ENCODE measurements around the gene JMJD8.

Gene JMJD8
- 25.8 to 33.3 (median 32.2) reads per million in 3 donors for total RNA-seq

- Histone ChIP-seq H3K36me3 (ENCODE audit: control insufficient read depth, insufficient read depth, low read length) (peaks cover 20% of the 10 kb centered on the region), H3K27me3 (replicated peaks; ENCODE audit: control insufficient read depth, insufficient read depth, low read length, poor library complexity, severe bottlenecking) (no peaks in the 10 kb centered on the region), H3K9me3 (ENCODE audit: control insufficient read depth, low read length) (no peaks in the 10 kb centered on the region), H3K4me3 (ENCODE audit: insufficient read depth, low read depth, low read length, poor library complexity, severe bottlenecking) (peak within 1 kb of the TSS; percentile 52), H3K27ac (ENCODE audit: insufficient read depth, low read length, poor library complexity, severe bottlenecking) (peak within 1 kb of the TSS; percentile 75), H3K4me1 (ENCODE audit: control insufficient read depth, insufficient read depth, low read length, poor library complexity, severe bottlenecking) (peaks cover 40% of the 10 kb centered on the region)
- DNase-seq, result peak; percentile 93 to 98 (median 96)
Measured at GRCh38 chr16:684071-684794, at the start of gene JMJD8. TSS of gene JMJD8 (minus strand) at chr16:684334. CDS start at chr16:684319, 15 bp downstream.

- no peak for DNase-seq
- no peaks in the 10 kb centered on the region for H3K9me3 ChIP-seq (ENCODE audit: control insufficient read depth, low read length)
- no peak overlapping the region for H3K27ac ChIP-seq (ENCODE audit: insufficient read depth, low read length, poor library complexity, severe bottlenecking)
- H3K36me3 ChIP-seq (ENCODE audit: control insufficient read depth, insufficient read depth, low read length), result peaks cover 44% of the 10 kb centered on the region
- no peaks in the 10 kb centered on the region for H3K27me3 ChIP-seq (replicated peaks; ENCODE audit: control insufficient read depth, insufficient read depth, low read length, poor library complexity, severe bottlenecking)
- H3K4me1 ChIP-seq (ENCODE audit: control insufficient read depth, insufficient read depth, low read length, poor library complexity, severe bottlenecking), result no peaks in the 10 kb centered on the region
- no peak overlapping the region for H3K4me3 ChIP-seq (ENCODE audit: insufficient read depth, low read depth, low read length, poor library complexity, severe bottlenecking)
Measured at GRCh38 chr16:733382-734207, 49.5 kb upstream of the JMJD8 start.

GRCh38 chr16:732936-733335 lies 48.8 kb upstream of the JMJD8 start:
- no peak for DNase-seq

GRCh38 chr16:732332-732731 lies 48.2 kb upstream of the JMJD8 start:
- DNase-seq, result no peak
- no peaks in the 10 kb centered on the region for H3K9me3 ChIP-seq (ENCODE audit: control insufficient read depth, low read length)
- peaks cover 41% of the 10 kb centered on the region for H3K36me3 ChIP-seq (ENCODE audit: control insufficient read depth, insufficient read depth, low read length)
- H3K27ac ChIP-seq (ENCODE audit: insufficient read depth, low read length, poor library complexity, severe bottlenecking), result no peak overlapping the region
- no peak overlapping the region for H3K4me3 ChIP-seq (ENCODE audit: insufficient read depth, low read depth, low read length, poor library complexity, severe bottlenecking)
- H3K4me1 ChIP-seq (ENCODE audit: control insufficient read depth, insufficient read depth, low read length, poor library complexity, severe bottlenecking), result peaks cover 8% of the 10 kb centered on the region
- H3K27me3 ChIP-seq (replicated peaks; ENCODE audit: control insufficient read depth, insufficient read depth, low read length, poor library complexity, severe bottlenecking), result no peaks in the 10 kb centered on the region

More at GRCh38 chr16:732936-733335, 48.8 kb upstream of the JMJD8 start:
- H3K36me3 ChIP-seq (ENCODE audit: control insufficient read depth, insufficient read depth, low read length), result peaks cover 44% of the 10 kb centered on the region
- H3K4me3 ChIP-seq (ENCODE audit: insufficient read depth, low read depth, low read length, poor library complexity, severe bottlenecking), result no peak overlapping the region
- peaks cover 3% of the 10 kb centered on the region for H3K4me1 ChIP-seq (ENCODE audit: control insufficient read depth, insufficient read depth, low read length, poor library complexity, severe bottlenecking)
- no peaks in the 10 kb centered on the region for H3K9me3 ChIP-seq (ENCODE audit: control insufficient read depth, low read length)
- H3K27me3 ChIP-seq (replicated peaks; ENCODE audit: control insufficient read depth, insufficient read depth, low read length, poor library complexity, severe bottlenecking), result no peaks in the 10 kb centered on the region
- no peak overlapping the region for H3K27ac ChIP-seq (ENCODE audit: insufficient read depth, low read length, poor library complexity, severe bottlenecking)

- Histone ChIP-seq H3K36me3 (ENCODE audit: control insufficient read depth, insufficient read depth, low read length) (peaks cover 27% of the 10 kb centered on the region), H3K4me3 (ENCODE audit: insufficient read depth, low read depth, low read length, poor library complexity, severe bottlenecking) (no peak overlapping the region), H3K4me1 (ENCODE audit: control insufficient read depth, insufficient read depth, low read length, poor library complexity, severe bottlenecking) (peaks cover 17% of the 10 kb centered on the region)
Measured at GRCh38 chr16:730666-731509, 46.8 kb upstream of the JMJD8 start.

DNA sequence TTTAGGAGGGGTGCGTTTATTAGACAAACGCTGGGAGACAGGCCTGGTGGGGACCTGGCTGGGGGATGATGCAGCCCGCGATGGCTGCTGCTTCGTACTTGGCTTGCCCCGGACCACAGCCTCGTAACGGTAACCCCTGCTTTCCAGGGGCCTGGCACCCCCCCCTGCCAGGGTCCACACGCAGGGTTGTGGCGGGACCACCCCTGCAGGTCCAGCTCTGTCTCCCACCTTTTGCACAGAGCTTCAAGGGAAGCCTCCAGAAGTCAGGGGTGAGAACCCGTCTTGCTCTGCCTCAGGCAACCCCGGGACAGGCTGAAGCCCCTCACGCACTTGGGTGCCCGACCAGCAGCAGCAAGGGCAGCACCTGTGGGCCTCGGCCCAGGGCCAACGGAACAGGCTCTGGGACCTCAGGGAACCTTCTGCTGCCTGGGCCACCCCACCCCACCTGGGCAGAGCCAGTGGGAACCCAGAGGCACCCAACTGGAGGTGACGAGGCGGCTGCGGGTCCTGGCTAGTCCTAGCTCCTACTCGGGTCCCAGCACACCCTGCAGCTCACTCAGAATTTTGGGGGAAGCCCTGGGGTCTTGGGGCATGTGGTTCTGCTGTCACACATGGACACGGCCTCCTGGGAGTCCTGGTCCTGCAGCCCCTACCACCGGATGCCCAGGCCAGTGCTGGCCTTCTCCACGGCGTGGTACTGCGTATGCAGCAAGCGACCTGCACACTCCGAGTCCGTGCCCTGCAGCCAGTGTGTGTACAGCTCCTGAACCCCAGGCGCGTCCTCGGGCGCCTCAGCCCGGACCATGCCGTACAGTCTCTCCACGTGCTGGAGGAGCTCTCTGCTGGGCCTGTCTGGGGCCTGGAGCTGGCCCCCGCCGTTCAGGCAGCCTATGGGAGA lies 45.9 kb upstream of the JMJD8 start:
- Histone ChIP-seq H3K27ac (ENCODE audit: insufficient read depth, low read length, poor library complexity, severe bottlenecking) (no peak overlapping the region), H3K27me3 (replicated peaks; ENCODE audit: control insufficient read depth, insufficient read depth, low read length, poor library complexity, severe bottlenecking) (no peaks in the 10 kb centered on the region), H3K9me3 (ENCODE audit: control insufficient read depth, low read length) (no peaks in the 10 kb centered on the region), H3K4me1 (ENCODE audit: control insufficient read depth, insufficient read depth, low read length, poor library complexity, severe bottlenecking) (peaks cover 17% of the 10 kb centered on the region), H3K36me3 (ENCODE audit: control insufficient read depth, insufficient read depth, low read length) (peaks cover 22% of the 10 kb centered on the region), H3K4me3 (ENCODE audit: insufficient read depth, low read depth, low read length, poor library complexity, severe bottlenecking) (no peak overlapping the region)
- DNase-seq, result no peak

More at GRCh38 chr16:730666-731509, 46.8 kb upstream of the JMJD8 start:
- H3K27ac ChIP-seq (ENCODE audit: insufficient read depth, low read length, poor library complexity, severe bottlenecking), result no peak overlapping the region
- H3K9me3 ChIP-seq (ENCODE audit: control insufficient read depth, low read length), result no peaks in the 10 kb centered on the region
- H3K27me3 ChIP-seq (replicated peaks; ENCODE audit: control insufficient read depth, insufficient read depth, low read length, poor library complexity, severe bottlenecking), result no peaks in the 10 kb centered on the region
- DNase-seq, result no peak

GRCh38 chr16:728890-729744 lies 45.0 kb upstream of the JMJD8 start:
- no peak overlapping the region for H3K27ac ChIP-seq (ENCODE audit: insufficient read depth, low read length, poor library complexity, severe bottlenecking)
- H3K27me3 ChIP-seq (replicated peaks; ENCODE audit: control insufficient read depth, insufficient read depth, low read length, poor library complexity, severe bottlenecking), result no peaks in the 10 kb centered on the region
- H3K4me1 ChIP-seq (ENCODE audit: control insufficient read depth, insufficient read depth, low read length, poor library complexity, severe bottlenecking), result peaks cover 17% of the 10 kb centered on the region
- no peak overlapping the region for H3K4me3 ChIP-seq (ENCODE audit: insufficient read depth, low read depth, low read length, poor library complexity, severe bottlenecking)
- H3K36me3 ChIP-seq (ENCODE audit: control insufficient read depth, insufficient read depth, low read length), result peaks cover 14% of the 10 kb centered on the region
- H3K9me3 ChIP-seq (ENCODE audit: control insufficient read depth, low read length), result no peaks in the 10 kb centered on the region
- no peak for DNase-seq

GRCh38 chr16:728131-728889 lies 44.2 kb upstream of the JMJD8 start:
- DNase-seq, result peak; percentile 51 to 59 (median 57)
- no peak overlapping the region for H3K27ac ChIP-seq (ENCODE audit: insufficient read depth, low read length, poor library complexity, severe bottlenecking)
- H3K9me3 ChIP-seq (ENCODE audit: control insufficient read depth, low read length), result no peaks in the 10 kb centered on the region
- no peaks in the 10 kb centered on the region for H3K27me3 ChIP-seq (replicated peaks; ENCODE audit: control insufficient read depth, insufficient read depth, low read length, poor library complexity, severe bottlenecking)
- H3K36me3 ChIP-seq (ENCODE audit: control insufficient read depth, insufficient read depth, low read length), result peaks cover 6% of the 10 kb centered on the region
- peaks cover 17% of the 10 kb centered on the region for H3K4me1 ChIP-seq (ENCODE audit: control insufficient read depth, insufficient read depth, low read length, poor library complexity, severe bottlenecking)
- peak overlapping the region; percentile 49 for H3K4me3 ChIP-seq (ENCODE audit: insufficient read depth, low read depth, low read length, poor library complexity, severe bottlenecking)
